Uterus (tissue), 2 donors: ENCODE data around the gene DCLK2.

ENCODE experiments used
- CTCF ChIP-seq, 4 experiments: fragments of 200-600 bp in 2 of 4; fragments of 450-650 bp in 2 of 4; sonication (generic) in 2 of 4; IDR thresholded peaks; one replicate each; pipeline ENCODE4 v1.5.1; 2016 to 2019; ENCODE audit warnings: antibody characterized with exemption in 4 of 4, mild to moderate bottlenecking in 2 of 4, moderate library complexity in 1 of 4
- POLR2A ChIP-seq, 2 donors: fragments of 450-650 bp; IDR thresholded peaks; one replicate each; pipeline ENCODE4 v1.6.1; 2016; ENCODE audit warnings: antibody characterized with exemption in 2 of 2, mild to moderate bottlenecking in 1 of 2, moderate library complexity in 1 of 2

DNA sequence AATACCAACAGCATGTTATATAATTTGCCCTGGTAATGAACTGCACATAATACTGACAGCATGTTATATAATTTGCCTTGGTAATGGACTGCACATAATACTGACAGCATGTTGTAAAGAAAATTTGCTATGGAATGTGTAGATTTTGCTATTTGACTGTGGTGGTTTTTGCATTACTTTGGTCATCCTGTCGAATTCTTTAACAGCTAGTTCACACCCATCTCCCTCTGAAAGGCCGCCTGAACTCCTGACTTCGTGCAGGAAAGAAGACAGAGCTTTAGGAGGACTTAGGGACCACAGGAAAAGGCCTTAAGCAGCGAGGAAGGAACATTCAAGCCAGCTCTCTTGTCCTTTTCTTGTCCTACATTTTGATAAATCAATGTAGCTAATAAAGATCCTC lies 45.2 kb upstream of the DCLK2 start:
- no peak for TF ChIP-seq CTCF (IDR thresholded peaks at IDR 0.05)
- TF ChIP-seq POLR2A (IDR thresholded peaks at IDR 0.05) = no peak
